GM21529 (cell line): ENCODE measurements around the gene ASIC1.

ENCODE experiments used
- ATAC-seq: cut with Tn5 transposase; IDR thresholded peaks from one replicate; pipeline ENCODE4 v1.9.1; 2021; ENCODE audit not compliant: unreplicated experiment

ASIC1 gene

DNA sequence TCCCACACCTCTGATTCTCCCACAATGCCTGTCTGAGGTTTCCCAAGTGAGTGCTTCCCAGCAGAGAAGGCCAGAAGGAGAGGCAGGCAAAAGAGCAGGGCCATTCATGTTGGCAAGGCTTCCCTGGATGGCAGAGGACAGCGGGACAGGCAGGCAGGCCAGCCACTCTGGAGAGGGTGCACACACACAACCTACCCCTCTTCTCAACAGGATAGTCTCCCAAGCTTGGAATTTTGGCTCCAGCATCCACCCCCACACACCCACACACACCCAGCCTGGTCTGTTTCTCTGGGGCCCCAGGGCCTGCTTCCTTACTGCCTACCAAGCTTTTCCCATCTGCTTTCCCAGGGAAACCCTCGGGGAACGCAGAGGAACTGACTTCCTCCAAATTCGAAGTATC, 16.7 kb upstream of the ASIC1 start:
- no peak for ATAC-seq

DNA sequence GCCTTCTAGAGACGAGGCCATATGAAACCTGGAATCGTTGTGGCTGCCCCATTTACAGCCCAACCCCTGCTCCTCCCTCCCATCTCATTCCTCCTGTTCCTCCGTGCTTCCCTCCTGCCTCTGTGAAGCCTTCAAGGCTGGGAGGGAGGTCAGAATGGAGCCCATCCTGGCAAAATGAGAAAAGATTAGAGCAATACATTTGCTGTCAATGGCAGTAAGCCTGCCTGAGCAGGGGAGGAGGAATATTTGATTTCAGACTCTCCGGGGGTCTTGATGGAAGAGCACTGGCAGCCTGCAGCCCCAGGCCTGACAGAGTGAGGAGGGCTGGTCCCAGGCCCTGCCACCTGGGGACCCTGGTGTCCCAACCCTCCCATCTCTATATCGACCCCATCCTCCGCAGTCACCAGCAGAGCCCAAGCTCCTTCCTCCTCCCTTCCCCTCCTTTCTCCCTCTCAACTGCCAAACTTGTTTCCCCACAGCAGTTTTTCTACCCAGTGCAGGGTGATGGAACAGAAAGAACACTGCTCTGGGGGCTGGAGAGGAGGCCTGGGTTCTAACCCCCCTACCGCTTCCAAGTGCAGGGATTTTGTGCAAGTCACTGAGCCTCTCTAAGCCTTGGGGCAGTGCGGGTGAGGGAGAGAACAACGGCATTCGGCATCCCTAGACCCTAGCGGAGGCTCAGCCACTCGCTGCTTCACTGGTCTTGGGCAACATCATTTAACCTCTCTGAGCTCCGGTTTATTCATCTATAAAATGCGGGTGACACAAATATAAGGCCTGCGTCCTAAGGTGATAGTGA, 16.1 kb upstream of the ASIC1 start:
- no peak for ATAC-seq

DNA sequence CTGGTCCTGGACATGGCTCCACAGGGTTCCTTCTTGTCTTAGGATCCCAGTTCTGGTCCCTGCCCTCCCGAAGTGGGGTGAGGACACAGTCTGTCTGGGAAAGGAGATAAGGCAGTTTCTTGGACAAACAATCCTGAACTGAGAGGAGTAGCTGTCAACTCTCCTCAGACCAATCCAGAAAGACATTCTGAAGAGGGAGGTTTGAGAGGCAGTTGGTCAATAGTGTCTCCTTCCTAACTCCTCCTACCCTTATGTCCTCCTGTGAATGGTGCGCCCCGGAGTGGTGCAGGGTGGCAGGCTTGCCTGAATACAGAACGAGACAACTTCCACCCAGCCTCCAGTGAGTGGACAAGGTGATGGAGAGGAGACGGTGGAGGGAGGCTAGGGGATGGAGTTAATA, 15.4 kb upstream of the ASIC1 start:
- ATAC-seq = no peak

DNA sequence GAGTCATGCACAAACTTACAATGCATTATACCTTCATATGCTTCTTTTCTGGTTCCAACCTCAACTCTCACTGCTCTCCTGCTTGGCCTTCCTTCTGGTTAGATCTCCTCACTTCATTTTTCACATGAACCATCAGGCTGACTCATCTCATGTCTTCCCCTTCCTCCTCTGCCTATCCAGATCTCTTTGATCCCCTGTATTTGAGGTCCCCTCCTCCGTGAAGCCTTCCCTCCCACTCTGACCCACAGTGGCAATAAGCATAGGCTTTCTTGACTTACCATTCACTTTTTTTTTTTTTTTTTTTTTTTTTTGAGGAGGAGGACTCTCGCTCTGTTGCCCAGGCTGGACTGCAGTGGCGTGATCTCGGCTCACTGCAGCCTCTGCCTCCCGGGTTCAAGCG, 14.7 kb upstream of the ASIC1 start:
- ATAC-seq = no peak

DNA sequence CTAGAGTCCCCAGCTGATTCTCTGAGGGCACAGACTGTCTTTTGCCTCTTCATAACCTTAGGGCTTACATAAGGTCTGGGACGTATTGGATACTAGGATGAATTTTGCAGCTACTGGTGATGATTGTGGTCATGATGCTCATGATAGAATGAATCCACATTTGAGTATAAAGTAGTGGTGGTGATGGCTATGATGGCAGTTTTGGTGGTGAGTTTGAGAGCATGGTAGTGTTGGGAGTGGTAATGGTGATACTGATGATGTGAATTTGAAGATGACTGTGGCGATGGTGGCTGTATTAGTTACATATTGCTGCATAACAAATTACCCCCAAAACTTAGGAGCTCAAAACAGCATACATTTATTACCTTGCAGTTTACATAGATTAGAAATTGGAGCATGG, 14.1 kb upstream of the ASIC1 start:
- no peak for ATAC-seq

DNA sequence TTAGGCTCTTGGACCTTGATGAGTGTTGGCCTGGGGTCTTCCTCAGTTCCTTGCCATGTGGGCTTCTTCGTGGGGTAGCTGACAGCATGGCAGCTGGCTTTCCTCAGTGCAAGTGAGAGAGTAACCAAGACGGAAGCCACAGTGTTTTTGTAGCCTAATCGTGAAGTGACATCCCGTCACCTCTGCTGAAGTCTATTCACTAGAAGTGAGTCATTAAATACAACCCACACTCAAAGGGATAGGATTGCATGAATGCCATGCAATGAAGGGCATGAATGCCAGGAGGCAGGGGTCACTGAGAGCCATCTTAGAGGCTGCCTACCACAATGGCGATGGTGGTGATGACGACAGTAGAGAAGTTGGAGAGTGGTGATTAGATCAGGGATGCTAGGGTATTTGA, 13.5 kb upstream of the ASIC1 start:
- no peak for ATAC-seq

DNA sequence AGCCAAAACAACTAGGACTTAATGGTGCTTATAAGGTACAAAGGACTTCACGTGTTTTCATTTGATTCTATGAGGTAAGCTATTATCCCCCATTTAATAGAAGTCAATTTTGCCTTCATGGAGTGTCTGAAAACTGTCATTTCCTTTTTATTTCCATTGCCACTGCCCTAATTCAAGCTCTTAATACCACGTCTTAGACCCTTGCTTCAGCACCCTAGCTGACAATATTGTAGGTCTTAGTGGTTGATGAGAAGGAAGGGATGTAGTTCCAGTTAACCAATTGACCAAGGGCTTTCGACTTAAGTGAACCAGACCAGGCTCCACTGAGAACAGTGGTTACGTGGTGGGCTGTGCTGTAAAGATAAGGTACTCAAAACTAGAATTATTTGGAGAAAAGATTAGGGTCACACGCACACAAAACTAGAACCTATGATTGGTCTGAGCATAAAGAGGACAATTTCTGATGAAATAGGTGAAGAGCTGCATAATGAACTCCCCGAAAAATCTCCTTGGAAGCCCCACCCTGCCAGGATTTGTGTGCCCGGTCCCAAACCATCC, 9.6 kb upstream of the ASIC1 start:
- ATAC-seq = no peak

DNA sequence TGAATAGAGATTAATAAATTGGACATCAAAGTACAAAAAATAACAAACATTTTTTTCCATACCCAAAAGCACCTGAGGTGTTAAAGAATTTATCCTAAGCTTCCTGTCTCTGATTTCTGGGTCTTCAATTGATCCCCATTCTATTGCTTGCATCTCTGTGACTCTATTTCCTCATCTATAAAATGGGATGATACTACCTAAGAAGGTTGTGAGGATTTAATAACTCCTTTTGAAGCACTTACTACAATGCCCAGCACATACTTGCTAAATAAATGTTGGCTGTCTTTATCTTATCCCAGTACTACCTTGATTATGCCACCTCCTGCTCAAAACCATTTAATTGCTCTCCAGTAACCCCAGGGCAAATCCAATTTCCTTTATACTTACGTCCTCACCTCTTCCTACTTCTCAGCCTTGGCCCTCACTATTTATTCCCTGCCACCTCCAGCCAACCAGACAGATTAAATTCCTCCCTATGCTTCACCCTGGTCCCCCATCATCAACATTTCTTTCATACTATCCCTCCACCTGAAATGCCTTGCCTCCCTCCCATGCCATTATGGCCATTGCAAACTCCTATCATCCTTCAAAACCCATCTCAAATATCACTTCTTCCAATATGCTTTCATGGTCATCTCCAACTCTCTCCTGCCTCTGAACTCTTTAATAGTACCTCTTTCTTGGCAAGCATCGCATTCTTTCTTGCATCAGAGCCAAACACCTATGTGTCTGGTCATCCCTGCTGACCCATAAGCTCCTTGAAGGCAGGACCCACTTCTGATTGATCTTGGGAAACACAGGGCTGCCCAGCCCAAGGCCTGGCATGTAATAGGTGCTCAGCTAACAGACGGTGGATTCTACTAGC, 7.9 kb upstream of the ASIC1 start:
- ATAC-seq = no peak

DNA sequence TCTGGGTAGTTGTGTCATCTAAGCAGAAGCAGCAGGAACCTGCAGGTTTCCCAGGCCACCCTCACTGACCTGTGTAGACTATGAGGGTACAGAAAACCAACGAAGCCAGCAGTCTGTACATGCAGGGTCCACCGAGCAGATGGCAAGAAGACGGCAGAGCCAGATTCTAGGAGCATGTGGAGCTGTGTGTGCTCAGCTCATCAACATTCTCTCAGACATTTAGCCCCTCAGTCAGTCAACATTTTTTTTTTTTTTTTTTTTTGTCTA, 7.3 kb upstream of the ASIC1 start:
- no peak for ATAC-seq

DNA sequence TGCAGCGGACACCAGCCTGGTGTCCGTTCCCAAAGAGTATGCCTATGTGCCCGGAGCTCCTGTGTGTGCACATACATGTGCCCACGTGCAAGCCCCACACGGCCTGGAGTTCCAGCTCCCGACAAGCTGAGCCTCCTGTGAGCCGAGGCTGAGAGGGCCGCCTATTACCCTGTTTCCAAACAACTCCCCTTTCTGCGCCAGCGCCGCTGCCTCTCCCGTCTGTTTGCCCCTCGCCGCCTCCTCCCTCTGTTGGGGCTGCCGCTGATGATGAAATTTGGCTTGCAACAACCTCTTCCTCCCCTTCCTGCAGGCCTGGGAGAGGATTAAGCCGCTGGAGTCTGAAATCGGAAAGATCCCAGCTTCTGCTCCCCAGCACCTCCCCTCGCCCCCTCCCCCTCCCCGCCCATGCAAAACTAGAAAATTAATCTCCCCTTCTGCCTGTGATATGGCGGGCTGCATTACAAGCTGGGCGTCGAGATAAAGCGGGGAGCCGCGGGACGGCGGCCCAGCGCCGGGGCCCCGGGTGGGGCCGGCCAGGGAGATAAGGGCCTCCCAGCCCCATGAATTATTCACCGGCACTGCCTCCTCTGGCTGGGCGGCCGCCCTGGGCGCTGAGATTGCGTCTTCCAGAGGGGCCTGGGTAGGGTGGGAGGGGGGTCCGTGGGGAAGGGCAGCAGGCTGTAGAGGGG, 6.8 kb upstream of the ASIC1 start:
- ATAC-seq = no peak

DNA sequence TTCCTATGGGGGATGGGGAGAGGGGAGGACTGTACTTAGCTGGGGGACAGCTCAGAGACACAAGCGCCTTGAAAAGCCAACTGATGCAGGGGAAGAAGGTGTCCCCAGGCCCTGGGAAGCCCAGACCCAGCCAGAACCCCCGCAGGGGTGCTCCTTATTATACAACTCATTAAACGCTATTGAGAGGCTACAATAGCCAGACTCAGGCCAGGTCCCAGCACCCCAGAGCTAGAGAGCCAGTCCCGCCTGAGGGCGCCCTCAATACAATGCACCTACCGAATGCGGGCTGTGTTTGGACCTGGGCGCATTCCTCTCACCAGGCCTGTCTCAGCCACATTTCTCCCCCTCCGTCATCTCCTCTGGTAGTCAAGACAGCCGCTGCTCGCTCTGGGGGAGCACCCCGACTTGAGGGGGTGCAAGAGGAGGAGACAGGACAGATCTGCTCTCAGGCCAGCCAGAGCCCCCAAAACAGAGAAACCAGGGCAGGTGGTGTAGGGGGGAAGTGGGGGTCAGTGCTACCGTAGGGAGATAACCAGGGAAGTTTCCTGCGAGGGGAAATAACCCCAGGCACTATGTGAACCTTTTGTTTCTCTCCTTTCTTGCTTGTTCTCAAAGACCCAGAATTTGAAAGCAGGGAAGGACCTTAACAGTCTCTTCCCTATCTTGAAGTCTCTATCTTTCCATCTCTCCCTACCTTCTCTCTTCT, 6.1 kb upstream of the ASIC1 start:
- ATAC-seq = no peak

DNA sequence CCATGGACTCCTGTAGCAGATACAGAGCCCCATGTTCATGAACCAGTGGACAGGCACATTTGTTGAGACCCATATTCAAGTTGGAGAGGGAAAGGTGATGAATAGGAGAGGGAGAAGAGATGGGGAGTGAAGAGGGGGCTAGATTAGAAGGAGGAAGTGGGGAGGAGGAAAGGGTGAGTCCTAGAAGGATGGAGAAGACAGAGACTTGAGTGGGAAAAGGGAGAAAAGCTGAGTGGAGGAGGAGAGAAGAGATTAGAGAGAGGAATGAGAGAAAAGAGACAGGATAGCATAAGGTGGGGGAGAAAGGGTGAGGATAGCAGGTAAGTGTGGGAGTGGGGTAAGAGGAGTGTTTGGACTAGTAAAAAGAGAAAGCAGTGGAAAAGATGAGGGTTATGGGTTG, 4.9 kb upstream of the ASIC1 start:
- no peak for ATAC-seq

DNA sequence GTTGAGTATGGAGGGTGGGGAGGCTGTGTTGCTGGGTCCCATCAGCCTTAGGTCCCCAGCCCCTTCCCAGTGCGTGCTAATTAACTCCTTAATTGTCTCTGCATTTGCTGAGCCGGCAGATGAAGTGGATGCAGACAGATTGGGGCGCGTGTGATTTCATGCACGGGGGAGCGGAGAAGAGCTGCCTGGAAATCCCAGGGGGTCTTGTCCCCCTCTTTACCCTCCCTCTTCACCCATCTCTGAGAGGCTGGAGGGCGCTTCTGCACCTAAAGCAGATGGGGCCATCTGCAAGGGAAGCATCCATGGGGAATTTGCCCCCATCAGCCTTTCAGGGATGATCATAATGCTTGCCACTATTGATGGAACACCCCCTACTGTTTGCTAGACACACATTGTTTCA, 4.4 kb upstream of the ASIC1 start:
- ATAC-seq = no peak

DNA sequence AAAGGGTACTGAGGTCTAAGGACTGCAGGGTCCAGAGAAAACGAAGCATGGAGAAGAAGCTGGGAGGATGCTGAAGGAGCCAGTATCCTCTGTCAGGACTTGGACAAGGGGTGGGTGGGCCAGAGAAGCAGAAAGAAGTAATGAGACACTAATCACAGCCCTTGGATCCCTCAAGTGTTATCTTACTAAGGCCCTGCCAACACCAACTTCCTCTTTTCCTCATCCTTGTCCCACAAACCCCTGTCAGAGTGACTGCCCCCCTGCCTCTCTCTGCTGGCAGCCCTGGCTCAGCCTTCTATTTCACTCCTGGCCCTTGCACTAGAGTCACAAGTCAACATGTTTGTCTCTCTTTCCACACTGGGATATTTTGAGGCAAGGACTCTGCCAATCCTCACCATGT, 3.8 kb upstream of the ASIC1 start:
- no peak for ATAC-seq

DNA sequence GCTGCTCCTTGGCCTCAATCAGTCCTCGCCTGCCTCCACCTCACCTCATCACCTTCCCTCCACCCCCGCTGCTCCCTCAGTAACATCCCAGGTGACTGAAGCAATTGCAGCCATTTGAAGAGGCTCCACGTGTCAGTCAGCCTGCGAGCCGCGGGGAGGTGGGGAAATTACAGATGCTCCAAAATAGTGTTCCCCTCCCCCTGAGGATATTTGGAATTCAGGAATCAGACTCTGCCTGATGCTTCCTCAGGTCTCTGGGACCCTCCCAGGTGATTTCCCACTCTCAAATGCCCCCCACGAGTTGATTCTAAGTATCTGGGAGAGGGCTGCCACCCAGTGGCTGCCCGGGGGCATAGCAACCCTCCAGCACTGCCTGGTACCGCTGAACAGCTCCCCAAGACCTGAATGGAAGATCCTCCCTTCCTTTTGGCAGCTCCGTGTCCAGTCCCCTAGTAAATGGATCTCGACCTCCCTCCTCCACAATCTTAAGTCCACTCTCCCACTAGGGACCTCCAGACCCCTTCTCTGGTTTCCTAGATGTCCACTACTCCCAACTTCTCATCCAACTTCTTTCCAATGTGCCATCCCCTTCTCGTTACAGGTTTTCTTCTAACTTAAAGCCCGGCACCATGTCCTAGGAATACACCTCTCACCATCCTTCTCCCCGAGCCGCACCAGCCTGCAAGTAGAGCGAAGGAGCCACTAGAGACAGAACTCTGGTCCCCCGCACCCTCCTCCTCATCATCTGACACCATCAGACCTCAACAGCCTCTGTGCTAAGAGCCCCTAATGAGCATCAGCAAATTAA, 1.4 kb upstream of the ASIC1 start:
- ATAC-seq = no peak

DNA sequence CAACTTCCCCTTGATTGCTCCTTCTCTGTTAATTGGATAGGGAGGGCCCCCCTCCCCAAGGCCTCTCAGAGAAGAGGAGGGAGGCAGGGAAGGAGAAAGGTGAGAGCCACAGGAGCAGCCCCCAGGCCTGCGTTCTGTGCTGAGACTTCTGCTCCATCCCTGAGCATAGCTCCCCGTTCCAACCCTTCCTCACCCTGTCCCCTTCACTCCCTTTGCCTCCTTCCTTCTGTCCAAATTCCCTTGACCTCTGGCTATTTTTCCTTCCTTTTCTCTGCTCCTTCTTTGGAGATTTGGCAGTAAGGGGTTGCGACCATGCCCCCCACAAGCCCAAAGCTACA, 788 bp upstream of the ASIC1 start:
- ATAC-seq = no peak

DNA sequence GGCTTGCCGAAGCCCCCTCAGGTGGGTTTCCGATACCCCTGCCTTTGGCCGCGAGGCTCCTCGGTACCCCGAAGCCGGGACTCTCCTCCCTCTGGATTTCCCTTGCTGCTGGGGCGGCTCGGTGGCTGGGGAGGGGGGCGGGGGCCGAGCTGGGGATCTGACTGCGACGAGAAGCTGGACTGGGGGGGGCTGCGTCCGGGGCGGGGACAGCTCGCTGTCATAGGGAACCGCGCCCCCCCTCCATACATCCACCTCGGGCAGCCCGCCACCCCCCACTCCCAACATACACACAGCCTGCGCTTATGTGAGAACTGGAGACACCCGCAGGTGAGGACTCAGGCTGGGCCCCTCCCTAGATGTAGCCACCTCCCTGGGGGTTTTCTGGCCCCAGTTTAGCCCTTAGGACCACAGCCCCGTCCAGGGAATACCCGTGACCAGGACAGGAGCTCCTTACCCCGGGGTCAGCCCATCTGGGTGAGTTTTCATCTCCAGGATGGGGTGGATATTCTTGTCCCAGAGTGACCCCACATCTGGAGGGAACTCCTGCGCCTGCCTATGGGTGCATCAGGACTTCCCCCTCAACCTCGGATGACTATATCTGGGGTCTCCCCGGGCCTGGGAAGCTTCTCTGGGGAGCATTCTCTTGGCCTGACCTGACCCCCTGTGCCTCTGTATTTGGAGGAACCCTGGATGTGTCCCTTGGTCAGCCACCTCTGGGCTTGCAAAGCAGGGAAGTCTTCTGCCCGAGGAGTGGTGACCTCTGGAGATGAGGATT, 687 bp downstream of the ASIC1 start:
- ATAC-seq = no peak

DNA sequence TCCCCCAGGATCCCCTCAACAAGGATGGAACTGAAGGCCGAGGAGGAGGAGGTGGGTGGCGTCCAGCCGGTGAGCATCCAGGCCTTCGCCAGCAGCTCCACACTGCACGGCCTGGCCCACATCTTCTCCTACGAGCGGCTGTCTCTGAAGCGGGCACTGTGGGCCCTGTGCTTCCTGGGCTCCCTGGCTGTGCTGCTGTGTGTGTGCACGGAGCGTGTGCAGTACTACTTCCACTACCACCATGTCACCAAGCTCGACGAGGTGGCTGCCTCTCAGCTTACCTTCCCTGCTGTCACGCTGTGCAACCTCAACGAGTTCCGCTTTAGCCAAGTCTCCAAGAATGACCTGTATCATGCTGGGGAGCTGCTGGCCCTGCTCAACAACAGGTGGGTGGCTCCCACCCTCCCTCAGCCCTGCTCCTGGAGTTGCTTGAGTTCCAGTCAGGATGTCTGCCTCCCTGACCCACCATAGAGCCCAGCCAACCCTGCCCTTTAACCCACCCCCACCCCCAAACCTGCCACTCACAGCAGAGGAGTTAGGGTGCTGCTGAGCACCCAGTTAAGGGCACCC, 1.4 kb downstream of the ASIC1 start:
- ATAC-seq = no peak

DNA sequence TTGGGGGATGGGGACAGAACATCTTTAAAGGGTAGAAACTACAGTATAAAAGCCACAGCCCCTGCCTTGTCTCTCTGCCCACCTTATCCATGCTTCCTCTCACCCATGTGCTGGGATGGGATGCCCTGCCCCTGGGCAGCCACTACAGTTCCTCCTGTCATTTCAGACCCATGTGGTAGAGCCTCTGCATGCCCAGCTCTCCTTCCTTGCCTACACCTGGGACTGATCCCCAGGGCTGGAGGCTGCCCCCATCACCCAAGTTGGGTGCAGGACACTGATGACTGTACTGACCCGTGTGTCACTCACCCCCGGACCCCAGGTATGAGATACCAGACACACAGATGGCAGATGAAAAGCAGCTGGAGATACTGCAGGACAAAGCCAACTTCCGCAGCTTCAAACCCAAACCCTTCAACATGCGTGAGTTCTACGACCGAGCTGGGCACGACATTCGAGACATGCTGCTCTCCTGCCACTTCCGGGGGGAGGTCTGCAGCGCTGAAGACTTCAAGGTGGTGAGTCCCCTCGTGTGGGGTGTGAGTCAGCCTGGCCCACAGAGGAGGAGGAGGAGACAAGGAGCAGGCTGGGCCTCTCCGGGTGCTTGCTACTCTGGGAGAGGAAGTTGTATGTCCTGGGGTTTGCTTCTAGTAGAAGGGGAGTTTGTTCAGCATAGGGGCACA, 2.2 kb downstream of the ASIC1 start:
- ATAC-seq = no peak
